NCI-H774 (cell line): Measurements from ENCODE around the gene BSDC1.
A peak's percentile ranks its signal among the peaks of the same experiment; 100 is the strongest.
"Not testable (repeated sequence)": the region's sequence is repeated elsewhere in the genome, so short reads cannot be mapped to it uniquely, and the experiment has no call there.

Source experiments
- DNase-seq: peaks from one replicate; lab custom pipeline; 2025; lab: John Stamatoyannopoulos, UW

The BSDC1 gene

DNA sequence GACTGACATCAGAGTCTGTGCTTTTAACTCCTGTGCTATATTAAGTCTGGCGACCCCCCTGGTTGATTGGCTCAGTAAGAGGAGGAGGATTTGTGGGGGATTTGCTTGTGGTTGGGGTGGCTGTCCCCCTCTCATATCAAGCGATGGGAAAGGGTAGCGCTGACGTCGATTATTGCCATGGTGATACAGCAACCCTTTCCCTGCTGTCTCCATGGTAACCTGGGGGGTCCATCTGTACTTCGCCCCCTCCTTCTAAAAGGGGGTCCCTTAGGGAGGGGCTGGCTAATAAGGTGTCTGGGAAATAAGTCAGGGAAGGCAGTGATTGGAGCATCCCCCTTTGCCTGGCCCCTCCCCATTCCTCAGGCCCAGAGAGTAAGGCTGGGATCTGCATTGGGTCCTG is 36.6 kb downstream of the BSDC1 start:
- no peak for DNase-seq

GRCh38 chr1:32356478-32356877 is 37.8 kb downstream of the BSDC1 start:
- DNase-seq = no peak

- DNase-seq = not testable (repeated sequence)
Observed at GRCh38 chr1:32355778-32356177, 38.5 kb downstream of the BSDC1 start.

DNA sequence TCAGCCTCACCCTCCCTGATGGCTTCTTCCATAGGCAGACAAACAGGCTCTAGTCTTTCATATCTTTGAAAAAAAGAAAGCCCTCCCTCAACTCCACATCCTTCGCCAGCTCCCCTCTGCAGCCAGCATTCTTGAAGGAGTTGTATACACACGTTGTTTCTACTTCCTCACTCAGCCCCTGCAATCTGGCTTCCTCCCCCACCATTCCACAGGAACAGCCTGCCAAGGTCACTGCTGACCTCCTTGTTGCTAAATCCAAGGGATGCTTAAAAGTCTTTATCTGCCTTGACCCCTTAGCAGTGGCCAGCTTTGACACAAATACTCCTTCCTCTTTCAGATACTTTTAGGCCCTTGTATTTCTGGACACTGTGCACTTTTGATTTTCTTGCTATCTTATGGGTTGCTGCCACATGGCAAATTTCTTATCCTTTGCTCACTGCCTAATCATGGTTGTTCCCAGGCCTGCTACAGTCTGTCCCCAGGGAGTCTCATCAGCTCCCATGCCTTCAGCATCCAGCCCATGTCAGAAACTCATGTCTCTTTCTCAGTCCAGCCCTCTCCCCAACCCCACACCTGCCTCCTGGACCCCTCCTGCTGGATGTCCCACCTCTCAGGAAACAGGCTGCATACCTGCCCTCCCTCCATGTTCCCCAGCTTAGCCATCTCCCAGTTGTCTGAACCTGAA is 40.2 kb downstream of the BSDC1 start:
- DNase-seq = no peak

GRCh38 chr1:32353431-32353830 is 40.8 kb downstream of the BSDC1 start:
- DNase-seq = no peak

DNA sequence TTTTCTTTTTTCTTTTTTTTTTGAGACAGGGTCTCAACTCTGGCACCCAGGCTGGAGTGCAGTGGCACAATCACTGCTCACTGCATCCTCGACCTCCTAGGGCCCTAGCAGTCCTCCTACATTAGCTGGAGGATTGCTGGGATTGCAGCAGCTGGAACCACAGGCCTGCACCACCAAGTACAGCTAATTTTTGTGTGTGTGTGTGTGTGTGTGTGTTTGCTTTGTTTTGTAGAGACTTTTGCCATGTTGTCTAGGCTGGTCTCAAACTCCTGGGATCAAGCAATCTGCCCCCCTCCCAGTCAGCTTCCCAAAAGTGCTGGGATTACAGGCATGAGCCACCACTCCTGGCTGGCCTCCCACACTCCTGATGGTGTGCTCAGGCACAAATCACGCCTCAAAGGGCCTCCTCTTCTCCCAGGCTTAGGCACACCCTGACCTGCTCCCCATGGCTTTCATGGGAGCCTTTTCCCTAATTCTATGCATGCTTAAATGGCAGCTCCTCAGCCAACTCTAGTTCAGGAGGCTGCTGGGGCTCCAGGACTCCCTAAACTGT is 41.3 kb downstream of the BSDC1 start:
- DNase-seq = no peak

DNA sequence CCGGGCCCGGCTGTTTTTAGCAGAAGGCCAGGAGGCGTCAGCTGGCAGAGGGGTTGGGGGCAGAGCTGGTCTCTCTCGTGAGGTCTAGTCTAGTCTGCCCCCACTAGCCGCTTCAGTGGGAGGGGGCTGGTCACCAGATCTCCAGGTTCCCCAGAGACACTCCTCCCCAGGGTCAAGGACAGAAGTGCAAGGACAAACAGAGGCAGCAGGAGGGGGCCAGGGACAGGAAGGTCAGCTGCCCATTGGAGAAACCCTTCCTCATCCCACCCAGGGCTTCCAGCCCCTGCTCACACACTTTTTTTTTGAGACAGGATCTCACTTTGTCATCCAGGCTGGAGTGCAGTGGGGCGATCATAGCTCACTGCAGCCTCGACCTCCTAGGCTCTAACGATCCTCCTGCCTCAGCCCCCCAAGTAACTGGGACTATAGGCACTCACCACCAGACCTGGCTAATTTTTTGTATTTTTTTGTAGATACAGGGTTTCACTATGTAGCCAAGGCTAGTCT is 41.9 kb downstream of the BSDC1 start:
- no peak for DNase-seq

DNA sequence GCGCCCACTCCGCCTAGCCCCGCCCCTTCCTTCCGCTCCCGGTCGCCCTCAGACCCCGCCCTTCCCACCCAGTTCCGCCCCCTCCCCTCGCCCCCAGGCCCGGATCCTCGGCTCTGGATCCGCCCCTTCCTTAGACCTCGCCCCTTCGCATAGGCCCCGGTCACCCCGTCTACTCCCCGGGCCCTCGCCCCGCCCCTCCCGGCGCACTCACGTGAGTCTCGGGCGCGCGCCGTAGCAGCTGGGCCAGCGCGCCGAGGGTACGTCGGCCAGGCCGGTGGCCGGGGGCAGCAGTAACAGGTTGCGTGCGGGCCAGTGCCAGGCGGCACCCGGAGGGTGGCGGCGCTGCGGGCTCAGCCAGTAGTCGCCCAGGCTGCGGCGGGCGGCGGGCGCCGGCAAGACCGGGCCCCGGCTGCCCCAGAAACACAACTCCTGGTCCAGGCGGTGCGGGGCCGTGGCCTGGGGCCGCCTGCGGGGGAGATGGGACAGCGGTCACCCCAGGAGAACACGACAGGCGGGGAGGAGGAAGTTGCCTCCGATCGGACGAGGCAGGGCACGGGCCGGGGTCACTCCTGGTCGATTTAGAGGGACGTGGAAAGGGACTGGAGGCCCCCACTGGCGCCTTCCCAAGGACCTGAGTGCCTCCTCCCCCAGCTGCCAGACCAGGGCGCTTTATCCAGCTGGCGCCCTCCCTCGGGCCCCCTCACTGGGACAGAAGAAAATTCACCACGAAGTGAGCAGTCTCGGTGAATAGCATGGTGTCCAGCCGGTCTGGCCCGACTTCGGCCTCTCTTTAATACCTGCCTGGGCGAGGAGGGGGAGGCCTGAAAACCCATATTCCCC is 42.6 kb downstream of the BSDC1 start:
- peak; percentile 99 for DNase-seq

- peak; percentile 94 for DNase-seq
Observed at GRCh38 chr1:32350785-32351398, 43.3 kb downstream of the BSDC1 start.

DNA sequence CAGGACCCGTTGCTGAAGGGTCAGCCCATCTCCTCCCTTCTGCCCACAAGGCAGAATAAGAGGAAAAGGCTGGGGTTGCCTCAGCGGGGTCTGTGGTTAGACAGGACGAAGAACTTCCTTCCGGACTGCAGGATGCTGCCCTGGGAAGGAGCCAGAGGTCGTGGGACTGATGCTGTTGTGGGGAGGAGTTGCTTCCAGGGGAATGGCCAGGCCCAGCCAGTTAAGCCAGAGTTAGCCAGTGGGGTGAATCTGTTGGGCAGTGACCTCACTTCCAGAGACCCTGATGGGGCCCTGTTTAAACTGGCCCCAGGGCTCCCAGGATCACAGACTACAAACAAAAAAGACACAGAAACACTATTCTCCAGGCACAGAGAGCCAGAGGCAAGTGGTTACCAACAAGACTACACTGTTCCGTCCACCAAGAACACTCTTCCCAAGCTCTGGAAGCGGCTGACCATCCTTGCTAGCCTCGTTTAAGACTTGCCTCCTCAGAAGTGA is 45.0 kb downstream of the BSDC1 start:
- no peak for DNase-seq

DNA sequence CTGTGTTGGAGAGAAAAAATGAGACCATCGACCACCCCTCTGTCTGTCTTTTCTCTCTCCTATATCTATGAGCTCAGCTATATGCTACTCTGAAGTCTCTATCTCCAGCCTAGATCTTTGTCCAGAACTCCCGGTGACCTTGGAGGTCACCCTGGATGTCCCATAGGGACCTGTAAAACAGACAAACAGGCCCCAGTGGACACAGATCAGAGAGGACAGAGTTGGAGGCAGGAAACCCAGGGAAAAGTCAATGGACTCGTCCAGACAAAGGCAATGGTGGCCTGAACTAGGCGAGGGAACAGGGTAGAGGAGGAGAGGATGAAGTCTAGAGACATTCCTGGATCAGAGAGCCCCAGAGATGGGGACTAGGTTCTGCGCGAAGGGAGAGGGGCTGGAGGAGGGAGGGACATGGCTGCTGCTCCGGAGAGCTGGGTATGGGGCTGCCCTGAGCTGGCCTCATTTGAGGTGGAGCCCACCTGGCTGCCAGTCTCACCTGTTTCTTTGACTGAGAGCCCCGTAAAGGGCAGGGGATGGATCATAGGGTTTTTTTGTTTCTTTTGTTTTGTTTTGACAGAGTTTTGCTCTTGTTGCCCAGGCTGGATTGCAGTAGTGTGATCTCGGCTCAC is 47.6 kb downstream of the BSDC1 start:
- DNase-seq = no peak

DNA sequence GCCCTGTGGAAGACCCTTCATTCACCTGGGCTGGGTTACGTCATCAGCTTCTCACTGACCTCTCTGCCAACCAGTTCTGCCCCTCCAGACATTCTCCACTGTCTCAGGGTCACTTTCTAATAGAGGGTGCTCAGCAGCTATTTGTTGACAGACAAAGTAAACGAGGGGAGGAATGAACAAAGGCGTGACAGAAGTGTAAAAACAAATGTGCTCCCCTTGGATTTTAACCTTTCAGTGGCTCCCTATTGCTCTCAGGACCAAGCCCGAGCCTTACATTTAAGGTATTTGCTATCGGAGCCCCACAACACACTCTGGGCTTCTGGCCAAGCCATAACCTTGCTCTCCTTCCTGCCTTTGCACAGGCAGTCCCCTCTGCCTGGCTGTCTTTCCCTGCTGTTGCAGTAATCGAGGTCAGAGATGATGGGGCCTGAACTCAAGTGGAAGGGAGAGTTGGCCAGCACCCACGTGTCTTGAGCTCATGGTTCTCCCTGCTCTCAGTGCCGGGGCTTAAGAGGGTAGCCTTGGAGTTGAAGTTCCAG is 48.9 kb downstream of the BSDC1 start:
- no peak for DNase-seq

- no peak for DNase-seq
Observed at GRCh38 chr1:32342704-32343103, 51.5 kb downstream of the BSDC1 start.

- no peak for DNase-seq
Observed at GRCh38 chr1:32341971-32342370, 52.3 kb downstream of the BSDC1 start.

DNA sequence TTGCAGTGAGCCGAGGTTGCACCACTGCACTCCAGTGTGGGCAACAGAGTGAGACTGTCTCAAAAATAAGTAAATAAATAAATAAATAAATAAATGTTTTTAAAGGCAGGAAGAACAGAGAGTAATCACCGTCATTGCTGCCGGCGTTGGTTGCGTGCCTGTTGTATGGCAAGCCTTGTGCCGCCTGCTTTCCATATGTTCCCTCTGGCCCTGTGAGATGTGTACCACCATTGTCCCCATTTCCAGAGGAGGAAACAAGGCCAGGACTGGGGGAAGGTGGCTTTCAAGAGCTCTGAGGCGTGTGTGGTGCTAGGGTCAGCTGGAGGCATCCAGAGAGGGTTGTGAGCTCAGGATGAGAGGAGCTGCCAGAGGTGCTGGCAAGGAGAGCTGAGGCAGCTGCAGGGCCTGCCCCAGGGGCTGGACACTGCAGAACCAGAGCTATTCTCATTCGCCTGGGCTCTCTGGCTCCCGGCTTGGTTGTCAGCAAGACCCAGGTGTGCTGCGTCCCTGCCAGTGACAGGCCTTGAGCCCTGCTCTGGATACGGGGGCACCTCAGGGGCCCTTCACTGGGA is 53.0 kb downstream of the BSDC1 start:
- no peak for DNase-seq

GRCh38 chr1:32339363-32339978 is 54.8 kb downstream of the BSDC1 start:
- no peak for DNase-seq

DNA sequence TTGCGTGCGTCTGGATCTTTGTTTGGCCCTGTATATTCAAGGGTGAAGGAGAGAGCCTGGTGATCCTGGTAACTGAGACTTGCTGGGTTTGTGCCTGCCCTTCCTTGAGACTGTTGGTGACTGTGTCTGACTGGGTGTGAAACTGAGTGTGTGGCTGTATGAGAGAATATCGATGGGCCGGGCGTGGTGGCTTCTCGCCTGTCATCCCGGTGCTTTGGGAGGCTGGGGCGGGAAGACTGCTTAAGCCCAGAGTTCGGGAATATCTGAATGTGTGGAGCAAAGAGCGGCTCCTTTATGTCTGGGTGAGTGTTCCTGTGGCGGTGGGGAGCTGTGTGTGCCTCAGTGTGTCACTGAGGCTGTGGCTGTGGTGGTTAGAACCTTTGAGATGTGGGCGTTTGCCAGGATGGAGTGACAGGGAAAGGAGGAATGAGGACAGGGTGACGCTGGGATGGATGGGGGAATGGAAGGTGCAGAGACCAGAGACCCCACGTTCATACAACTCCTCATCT is 55.5 kb downstream of the BSDC1 start:
- no peak for DNase-seq

DNA sequence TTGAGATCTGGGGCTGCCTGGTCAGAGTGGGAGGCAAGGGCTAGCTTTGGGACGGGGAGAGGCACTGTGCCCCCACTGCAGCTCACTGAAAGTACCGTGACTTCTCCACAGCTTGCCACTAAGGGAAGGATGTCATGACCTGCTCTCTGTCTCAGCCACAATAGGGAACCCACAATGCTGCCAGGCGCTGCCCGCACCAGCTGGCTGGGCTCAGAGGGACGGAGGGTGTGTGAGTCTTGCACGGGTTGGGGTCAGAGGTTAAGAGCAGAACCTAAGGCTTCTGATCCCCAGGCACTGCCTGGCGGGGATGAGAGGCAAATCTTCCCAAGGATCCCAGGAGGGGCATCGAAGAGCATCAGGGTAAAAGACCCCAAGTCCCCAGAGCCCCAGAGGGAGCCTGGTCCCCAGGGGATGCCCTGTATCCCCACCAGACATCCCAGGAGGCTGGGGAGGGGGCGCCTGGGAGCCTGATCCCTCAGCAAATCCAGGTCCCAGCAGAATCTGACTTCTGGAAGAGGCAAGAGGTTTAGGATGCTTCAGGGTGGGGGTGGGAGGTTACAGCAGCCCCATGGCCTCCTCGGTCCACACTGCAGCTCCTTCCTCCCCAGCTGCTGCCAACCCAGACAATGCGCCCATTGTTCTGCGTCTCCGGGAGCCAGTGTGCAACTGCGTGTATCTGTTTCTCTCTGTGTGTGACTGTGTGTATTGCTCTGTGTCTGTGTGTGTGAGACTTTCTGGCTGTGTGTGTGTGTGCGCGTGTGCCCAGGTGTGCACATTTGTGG is 56.2 kb downstream of the BSDC1 start:
- DNase-seq = no peak

DNA sequence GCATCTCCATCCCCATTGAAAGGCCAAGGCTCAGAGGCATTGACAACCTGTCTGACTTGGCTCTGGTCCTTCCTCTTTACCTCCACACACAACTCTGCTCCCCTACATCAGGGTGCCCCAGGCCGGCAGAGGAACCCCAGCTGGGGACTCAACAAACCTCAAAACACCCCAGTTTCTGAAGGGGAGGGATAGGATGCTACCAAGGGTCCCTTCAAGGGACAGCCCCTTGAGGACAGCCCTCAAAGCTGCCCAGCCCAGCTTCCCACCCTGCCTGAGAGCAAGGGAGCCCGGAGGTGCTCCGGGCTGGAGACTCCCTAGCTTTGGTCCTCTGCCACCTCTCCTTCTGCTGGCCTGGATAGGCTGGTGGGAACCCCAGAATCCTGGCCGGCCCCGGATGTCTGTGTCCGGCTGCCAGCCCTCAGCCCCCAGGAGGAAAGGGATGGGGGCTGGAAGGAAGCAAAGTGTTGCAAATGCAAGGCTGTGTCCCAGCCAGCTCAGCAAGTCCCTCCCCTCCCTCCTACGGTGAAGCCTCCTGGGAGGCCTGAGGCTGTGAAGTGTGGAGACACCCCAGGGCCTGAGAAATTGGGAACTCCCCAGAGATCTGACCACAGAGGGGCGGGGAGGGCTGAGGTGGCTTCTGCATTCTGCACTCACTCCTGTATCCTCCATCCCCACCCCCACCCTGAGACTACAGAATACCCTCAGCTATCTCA is 57.1 kb downstream of the BSDC1 start:
- no peak for DNase-seq
